HEK293 (cell line): ENCODE results near the gene SRRM5.
A peak's percentile ranks its signal among the peaks of the same experiment; 100 is the strongest.

Experiments
- BCL6B ChIP-seq: fragments of 450-650 bp; formaldehyde crosslinking; IDR thresholded peaks from 2 replicates; pipeline ENCODE4 v1.5.1; 2017; ENCODE audit warnings: missing biosample characterization, missing genetic modification characterization
- GLIS2 ChIP-seq: fragments of 450-650 bp; formaldehyde crosslinking; IDR thresholded peaks from 2 replicates; pipeline ENCODE4 v1.5.1; 2016; ENCODE audit warnings: missing biosample characterization, missing genetic modification characterization
- KLF17 ChIP-seq: fragments of 450-650 bp; formaldehyde crosslinking; IDR thresholded peaks from 2 replicates; pipeline ENCODE4 v1.5.1; 2016; ENCODE audit warnings: missing biosample characterization, missing genetic modification characterization
- KLF8 ChIP-seq: fragments of 450-650 bp; formaldehyde crosslinking; IDR thresholded peaks from 2 replicates; pipeline ENCODE4 v1.5.1; 2016; ENCODE audit warnings: missing biosample characterization, missing genetic modification characterization
- OSR2 ChIP-seq: fragments of 450-650 bp; formaldehyde crosslinking; IDR thresholded peaks from 2 replicates; pipeline ENCODE4 v1.5.1; 2016; ENCODE audit warnings: missing biosample characterization, missing genetic modification characterization
- PRDM1 ChIP-seq: fragments of 450-650 bp; formaldehyde crosslinking; IDR thresholded peaks from 2 replicates; pipeline ENCODE4; 2016; ENCODE audit warnings: missing biosample characterization, missing genetic modification characterization
- TSHZ1 ChIP-seq: fragments of 450-650 bp; formaldehyde crosslinking; IDR thresholded peaks from 2 replicates; pipeline ENCODE4 v1.5.1; 2016; ENCODE audit warnings: missing biosample characterization, missing genetic modification characterization, borderline replicate concordance
- ZBTB17 ChIP-seq: fragments of 450-650 bp; formaldehyde crosslinking; IDR thresholded peaks from 2 replicates; pipeline ENCODE4 v1.5.1; 2016; ENCODE audit warnings: missing biosample characterization, missing genetic modification characterization
- ZBTB7A ChIP-seq: fragments of 450-650 bp; formaldehyde crosslinking; IDR thresholded peaks from 2 replicates; pipeline ENCODE4 v1.5.1; 2016; ENCODE audit warnings: low read depth, missing biosample characterization, missing genetic modification characterization
- ZFP69B ChIP-seq: fragments of 450-650 bp; formaldehyde crosslinking; IDR thresholded peaks from 2 replicates; pipeline ENCODE4 v1.5.1; 2016; ENCODE audit warnings: missing biosample characterization, missing genetic modification characterization
- ZNF169 ChIP-seq: fragments of 450-650 bp; formaldehyde crosslinking; IDR thresholded peaks from 2 replicates; pipeline ENCODE4 v1.5.1; 2016; ENCODE audit warnings: missing biosample characterization, missing genetic modification characterization
- ZNF184 ChIP-seq: fragments of 450-650 bp; IDR thresholded peaks from 2 replicates; pipeline ENCODE4 v1.5.1; 2018; ENCODE audit warnings: missing biosample characterization, mild to moderate bottlenecking, missing genetic modification characterization
- ZNF324 ChIP-seq: fragments of 450-650 bp; formaldehyde crosslinking; IDR thresholded peaks from 2 replicates; pipeline ENCODE4 v1.5.1; 2016; ENCODE audit warnings: missing biosample characterization, missing genetic modification characterization
- ZNF366 ChIP-seq: fragments of 450-650 bp; formaldehyde crosslinking; conservative IDR thresholded peaks from 2 replicates; pipeline ENCODE4 v1.5.1; 2016; ENCODE audit warnings: missing biosample characterization, missing genetic modification characterization
- ZNF416 ChIP-seq: fragments of 450-650 bp; formaldehyde crosslinking; IDR thresholded peaks from 2 replicates; pipeline ENCODE4 v1.5.1; 2016; ENCODE audit warnings: missing biosample characterization, missing genetic modification characterization
- ZNF488 ChIP-seq: fragments of 450-650 bp; formaldehyde crosslinking; IDR thresholded peaks from 2 replicates; pipeline ENCODE4 v1.5.1; 2016; ENCODE audit warnings: missing biosample characterization, missing genetic modification characterization
- ZNF521 ChIP-seq: fragments of 450-650 bp; formaldehyde crosslinking; IDR thresholded peaks from 2 replicates; pipeline ENCODE4 v1.5.1; 2017; ENCODE audit warnings: missing biosample characterization, mild to moderate bottlenecking, missing genetic modification characterization
- ZNF548 ChIP-seq: fragments of 450-650 bp; formaldehyde crosslinking; IDR thresholded peaks from 2 replicates; pipeline ENCODE4 v1.5.1; 2016; ENCODE audit warnings: missing biosample characterization, missing genetic modification characterization
- ZNF707 ChIP-seq: fragments of 450-650 bp; formaldehyde crosslinking; IDR thresholded peaks from 2 replicates; pipeline ENCODE4 v1.5.1; 2016; ENCODE audit warnings: missing biosample characterization, missing genetic modification characterization
- ZNF777 ChIP-seq: fragments of 450-650 bp; formaldehyde crosslinking; IDR thresholded peaks from 2 replicates; pipeline ENCODE4 v1.5.1; 2017; ENCODE audit warnings: missing biosample characterization, missing genetic modification characterization, borderline replicate concordance
- ZNF843 ChIP-seq: fragments of 450-650 bp; formaldehyde crosslinking; IDR thresholded peaks from 2 replicates; pipeline ENCODE4 v1.5.1; 2016; ENCODE audit warnings: missing biosample characterization, missing genetic modification characterization
- ZSCAN18 ChIP-seq: fragments of 450-650 bp; formaldehyde crosslinking; IDR thresholded peaks from 2 replicates; pipeline ENCODE4 v1.5.1; 2016; ENCODE audit warnings: missing biosample characterization, missing genetic modification characterization
- TF ChIP-seq, protein P1 (sequence below): fragments of 450-650 bp; formaldehyde crosslinking; IDR thresholded peaks from 2 replicates; pipeline ENCODE4 v1.5.1; 2017; ENCODE audit warnings: missing biosample characterization, missing genetic modification characterization
- TF ChIP-seq, protein P2 (sequence below): fragments of 450-650 bp; formaldehyde crosslinking; conservative IDR thresholded peaks from 2 replicates; pipeline ENCODE4 v1.5.1; 2016; ENCODE audit warnings: low read depth, missing biosample characterization, missing genetic modification characterization

The SRRM5 gene

GRCh38 chr19:43638995-43639518 lies 27.2 kb downstream of the SRRM5 start (continued):
- TF ChIP-seq ZNF707 (tag by site-specific recombination) (no peak), ZNF416 (tag by site-specific recombination) (no peak), ZNF777 (no peak; the same call in none of the 2 replicates), ZNF488 (0 out of 2 replicates have a peak, but pooled peaks have one; percentile 50), KLF8 (peak; percentile 30; the same call in 1 of the 2 replicates), ZBTB7A (0 out of 2 replicates have a peak, but pooled peaks have one; percentile 35), BCL6B (0 out of 2 replicates have a peak, but pooled peaks have one; percentile 34), ZNF184 (no peak), ZFP69B (0 out of 2 replicates have a peak, but pooled peaks have one; percentile 22), GLIS2 (tag by site-specific recombination) (0 out of 2 replicates have a peak, but pooled peaks have one; percentile 20), TSHZ1 (tag by site-specific recombination) (no peak), KLF17 (tag by site-specific recombination) (peak; percentile 42; the same call in 1 of the 2 replicates), ZNF521 (tag by site-specific recombination) (peak; percentile 70; the same call in 1 of the 2 replicates), ZNF548 (tag by site-specific recombination) (0 out of 2 replicates have a peak, but pooled peaks have one; percentile 9), ZNF843 (tag by site-specific recombination) (0 out of 2 replicates have a peak, but pooled peaks have one; percentile 42), ZBTB17 (tag by site-specific recombination) (peak; percentile 53; the same call in 1 of the 2 replicates), PRDM1 (tag by site-specific recombination) (peak; percentile 75), OSR2 (tag by site-specific recombination) (no peak; the same call in 1 of the 2 replicates), ZNF324 (tag by site-specific recombination) (peak; percentile 14; the same call in 1 of the 2 replicates), ZSCAN18 (tag by site-specific recombination) (0 out of 2 replicates have a peak, but pooled peaks have one; percentile 12), ZNF366 (peak; percentile 97), ZNF169 (tag by site-specific recombination) (peak; percentile 64)
- TF ChIP-seq, protein P1, sequence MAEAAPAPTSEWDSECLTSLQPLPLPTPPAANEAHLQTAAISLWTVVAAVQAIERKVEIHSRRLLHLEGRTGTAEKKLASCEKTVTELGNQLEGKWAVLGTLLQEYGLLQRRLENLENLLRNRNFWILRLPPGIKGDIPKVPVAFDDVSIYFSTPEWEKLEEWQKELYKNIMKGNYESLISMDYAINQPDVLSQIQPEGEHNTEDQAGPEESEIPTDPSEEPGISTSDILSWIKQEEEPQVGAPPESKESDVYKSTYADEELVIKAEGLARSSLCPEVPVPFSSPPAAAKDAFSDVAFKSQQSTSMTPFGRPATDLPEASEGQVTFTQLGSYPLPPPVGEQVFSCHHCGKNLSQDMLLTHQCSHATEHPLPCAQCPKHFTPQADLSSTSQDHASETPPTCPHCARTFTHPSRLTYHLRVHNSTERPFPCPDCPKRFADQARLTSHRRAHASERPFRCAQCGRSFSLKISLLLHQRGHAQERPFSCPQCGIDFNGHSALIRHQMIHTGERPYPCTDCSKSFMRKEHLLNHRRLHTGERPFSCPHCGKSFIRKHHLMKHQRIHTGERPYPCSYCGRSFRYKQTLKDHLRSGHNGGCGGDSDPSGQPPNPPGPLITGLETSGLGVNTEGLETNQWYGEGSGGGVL (tag by site-specific recombination): peak; percentile 49; the same call in 1 of the 2 replicates
- TF ChIP-seq, protein P2, sequence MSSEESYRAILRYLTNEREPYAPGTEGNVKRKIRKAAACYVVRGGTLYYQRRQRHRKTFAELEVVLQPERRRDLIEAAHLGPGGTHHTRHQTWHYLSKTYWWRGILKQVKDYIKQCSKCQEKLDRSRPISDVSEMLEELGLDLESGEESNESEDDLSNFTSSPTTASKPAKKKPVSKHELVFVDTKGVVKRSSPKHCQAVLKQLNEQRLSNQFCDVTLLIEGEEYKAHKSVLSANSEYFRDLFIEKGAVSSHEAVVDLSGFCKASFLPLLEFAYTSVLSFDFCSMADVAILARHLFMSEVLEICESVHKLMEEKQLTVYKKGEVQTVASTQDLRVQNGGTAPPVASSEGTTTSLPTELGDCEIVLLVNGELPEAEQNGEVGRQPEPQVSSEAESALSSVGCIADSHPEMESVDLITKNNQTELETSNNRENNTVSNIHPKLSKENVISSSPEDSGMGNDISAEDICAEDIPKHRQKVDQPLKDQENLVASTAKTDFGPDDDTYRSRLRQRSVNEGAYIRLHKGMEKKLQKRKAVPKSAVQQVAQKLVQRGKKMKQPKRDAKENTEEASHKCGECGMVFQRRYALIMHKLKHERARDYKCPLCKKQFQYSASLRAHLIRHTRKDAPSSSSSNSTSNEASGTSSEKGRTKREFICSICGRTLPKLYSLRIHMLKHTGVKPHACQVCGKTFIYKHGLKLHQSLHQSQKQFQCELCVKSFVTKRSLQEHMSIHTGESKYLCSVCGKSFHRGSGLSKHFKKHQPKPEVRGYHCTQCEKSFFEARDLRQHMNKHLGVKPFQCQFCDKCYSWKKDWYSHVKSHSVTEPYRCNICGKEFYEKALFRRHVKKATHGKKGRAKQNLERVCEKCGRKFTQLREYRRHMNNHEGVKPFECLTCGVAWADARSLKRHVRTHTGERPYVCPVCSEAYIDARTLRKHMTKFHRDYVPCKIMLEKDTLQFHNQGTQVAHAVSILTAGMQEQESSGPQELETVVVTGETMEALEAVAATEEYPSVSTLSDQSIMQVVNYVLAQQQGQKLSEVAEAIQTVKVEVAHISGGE (tag by site-specific recombination): peak; percentile 37; the same call in 1 of the 2 replicates
